SU-DHL-6 (cell line): Measurements from ENCODE around the gene RUNX1.

ENCODE experiments used
- H2AFZ ChIP-seq: fragments of 200-600 bp; sonication (generic); 2 replicates; pipeline ENCODE4 v1.6.1; 2014; ENCODE audit warnings: low read depth, mild to moderate bottlenecking, moderate library complexity, mixed read lengths, antibody characterized with exemption, low read length; ENCODE audit not compliant: severe bottlenecking
- H3F3A ChIP-seq: fragments of 200-600 bp; shearing (Covaris generic); 2 replicates; pipeline ENCODE4 v1.6.0; 2016; ENCODE audit warnings: antibody characterized with exemption, mild to moderate bottlenecking; ENCODE audit not compliant: insufficient read depth
- H3K27ac ChIP-seq: fragments of 200-600 bp; sonication (generic); 2 replicates; pipeline ENCODE4 v1.5.1; 2016; ENCODE audit warnings: low read depth, mild to moderate bottlenecking, low read length, moderate library complexity, mixed read lengths
- H3K27me3 ChIP-seq: fragments of 200-600 bp; sonication (generic), shearing (Covaris generic); 2 replicates; pipeline ENCODE4 v1.6.0; 2014; ENCODE audit warnings: mild to moderate bottlenecking, low read length
- H3K36me3 ChIP-seq: fragments of 200-600 bp; sonication (generic); 2 replicates; pipeline ENCODE4 v1.6.1; 2014; ENCODE audit warnings: mild to moderate bottlenecking, low read length, mixed read lengths
- H3K4me2 ChIP-seq: fragments of 300-600, 200-600 bp; shearing (Covaris generic), sonication (generic); 2 replicates; pipeline ENCODE4 v1.6.0; 2014; ENCODE audit warnings: low read length, low read depth, mild to moderate bottlenecking; ENCODE audit not compliant: poor library complexity, severe bottlenecking
- H3K4me3 ChIP-seq: fragments of 200-600 bp; sonication (generic); 2 replicates; pipeline ENCODE4 v1.5.1; 2014; ENCODE audit warnings: antibody characterized with exemption, low read length, mild to moderate bottlenecking, mixed read lengths; ENCODE audit not compliant: insufficient read depth, poor library complexity, severe bottlenecking
- H3K79me2 ChIP-seq: fragments of 200-600 bp; sonication (generic); 2 replicates; pipeline ENCODE4 v1.6.1; 2014; ENCODE audit warnings: mild to moderate bottlenecking, low read length, moderate library complexity; ENCODE audit not compliant: insufficient read depth
- H3K9ac ChIP-seq: fragments of 200-600 bp; sonication (generic); 2 replicates; pipeline ENCODE4 v1.7.0; 2014; ENCODE audit warnings: mild to moderate bottlenecking, low read length
- H3K9me2 ChIP-seq: fragments of 200-600 bp; sonication (generic); replicated peaks from 2 replicates; pipeline ENCODE4 v1.6.1; 2014; ENCODE audit warnings: low read length; ENCODE audit not compliant: insufficient read depth
- H3K9me3 ChIP-seq: fragments of 200-600 bp; sonication (generic); 2 replicates; pipeline ENCODE4 v1.6.1; 2014; ENCODE audit warnings: low read length, mixed read lengths; ENCODE audit not compliant: insufficient read depth
- H4K20me1 ChIP-seq: fragments of 200-600 bp; sonication (generic); 2 replicates; pipeline ENCODE4 v1.6.1; 2014; ENCODE audit warnings: low read depth, mild to moderate bottlenecking, antibody characterized with exemption, low read length, moderate library complexity, mixed read lengths
- EZH2phosphoT487 ChIP-seq: fragments of 200-600 bp; sonication (generic), shearing (Covaris generic); conservative IDR thresholded peaks from 2 replicates; pipeline ENCODE4 v1.6.1; 2018; ENCODE audit warnings: mild to moderate bottlenecking, antibody characterized with exemption, low read length, moderate library complexity, mixed read lengths
- TF ChIP-seq, protein P1 (sequence below): fragments of 200-600 bp; sonication (generic); IDR thresholded peaks from one replicate; pipeline ENCODE4 v1.5.1; 2017; ENCODE audit warnings: antibody characterized with exemption, mild to moderate bottlenecking, low read length, moderate library complexity; ENCODE audit not compliant: insufficient read depth, poor library complexity, severe bottlenecking

The RUNX1 gene

DNA sequence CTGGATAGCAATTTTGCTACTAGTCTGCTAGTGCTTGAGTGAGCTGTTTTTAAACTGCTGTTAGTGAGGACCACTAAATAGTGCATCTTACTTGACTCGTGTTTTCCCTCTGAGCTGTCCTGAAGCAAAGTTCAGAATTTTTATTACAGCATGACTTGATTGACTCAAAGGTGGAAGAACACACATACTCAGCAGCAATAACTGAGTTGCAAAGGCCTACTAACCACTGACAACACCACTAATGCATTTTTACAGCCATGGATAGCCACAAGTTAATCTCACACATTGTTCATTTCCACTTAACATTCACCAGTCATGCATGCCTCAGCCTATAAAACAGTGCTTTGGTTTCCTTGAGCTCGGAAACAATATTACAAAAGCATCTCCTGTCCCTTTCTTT, 148.7 kb downstream of the RUNX1 start:
- Histone ChIP-seq H3K79me2 (peaks cover 43% of the 10 kb centered on the region), H3F3A (no peaks in the 10 kb centered on the region), H3K9me3 (no peaks in the 10 kb centered on the region), H3K9me2 (no peaks in the 10 kb centered on the region), H3K9ac (no peak overlapping the region), H4K20me1 (peaks cover 6% of the 10 kb centered on the region; the same call in 1 of the 2 replicates), H3K4me2 (no peak overlapping the region), H3K36me3 (no peaks in the 10 kb centered on the region), H3K27me3 (no peaks in the 10 kb centered on the region), H3K4me3 (no peak overlapping the region), H2AFZ (no peak overlapping the region), H3K27ac (no peak overlapping the region)
- TF ChIP-seq, protein P1, sequence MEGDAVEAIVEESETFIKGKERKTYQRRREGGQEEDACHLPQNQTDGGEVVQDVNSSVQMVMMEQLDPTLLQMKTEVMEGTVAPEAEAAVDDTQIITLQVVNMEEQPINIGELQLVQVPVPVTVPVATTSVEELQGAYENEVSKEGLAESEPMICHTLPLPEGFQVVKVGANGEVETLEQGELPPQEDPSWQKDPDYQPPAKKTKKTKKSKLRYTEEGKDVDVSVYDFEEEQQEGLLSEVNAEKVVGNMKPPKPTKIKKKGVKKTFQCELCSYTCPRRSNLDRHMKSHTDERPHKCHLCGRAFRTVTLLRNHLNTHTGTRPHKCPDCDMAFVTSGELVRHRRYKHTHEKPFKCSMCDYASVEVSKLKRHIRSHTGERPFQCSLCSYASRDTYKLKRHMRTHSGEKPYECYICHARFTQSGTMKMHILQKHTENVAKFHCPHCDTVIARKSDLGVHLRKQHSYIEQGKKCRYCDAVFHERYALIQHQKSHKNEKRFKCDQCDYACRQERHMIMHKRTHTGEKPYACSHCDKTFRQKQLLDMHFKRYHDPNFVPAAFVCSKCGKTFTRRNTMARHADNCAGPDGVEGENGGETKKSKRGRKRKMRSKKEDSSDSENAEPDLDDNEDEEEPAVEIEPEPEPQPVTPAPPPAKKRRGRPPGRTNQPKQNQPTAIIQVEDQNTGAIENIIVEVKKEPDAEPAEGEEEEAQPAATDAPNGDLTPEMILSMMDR: no peak
- no peak for TF ChIP-seq EZH2phosphoT487

DNA sequence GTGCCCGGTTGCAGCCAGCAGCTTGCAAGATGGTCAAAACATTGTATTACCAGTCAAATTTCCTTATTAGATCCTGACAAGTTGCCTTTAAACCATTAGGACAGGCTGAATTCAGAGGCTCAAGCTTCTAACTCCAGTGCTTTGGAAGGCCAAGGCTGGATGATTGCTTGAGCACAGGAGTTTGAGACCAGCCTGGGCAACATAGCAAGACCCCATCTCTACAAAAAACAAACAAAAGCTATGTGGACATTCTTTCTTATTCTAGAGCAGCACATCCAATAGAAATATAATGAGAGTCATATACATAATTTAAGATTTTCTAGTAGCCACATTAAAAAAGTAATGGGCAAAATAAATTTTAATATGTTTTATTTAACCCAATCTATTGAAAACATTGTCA, 149.3 kb downstream of the RUNX1 start:
- Histone ChIP-seq H3K27me3 (no peaks in the 10 kb centered on the region), H3K79me2 (peaks cover 45% of the 10 kb centered on the region), H3K4me3 (no peak overlapping the region), H3K27ac (no peak overlapping the region), H3K9ac (no peak overlapping the region), H3F3A (no peaks in the 10 kb centered on the region), H3K36me3 (no peaks in the 10 kb centered on the region), H3K9me3 (no peaks in the 10 kb centered on the region), H3K4me2 (no peak overlapping the region), H4K20me1 (peaks cover 6% of the 10 kb centered on the region; the same call in 1 of the 2 replicates), H2AFZ (no peak overlapping the region), H3K9me2 (no peaks in the 10 kb centered on the region)
- TF ChIP-seq, protein P1: no peak
- no peak for TF ChIP-seq EZH2phosphoT487

GRCh38 chr21:34899302-34899701, 149.8 kb downstream of the RUNX1 start:
- no peak overlapping the region for H3K27ac ChIP-seq
- H3K4me3 ChIP-seq: no peak overlapping the region
- no peaks in the 10 kb centered on the region for H3K9me2 ChIP-seq
- H3K4me2 ChIP-seq: no peak overlapping the region
- H3K27me3 ChIP-seq: no peaks in the 10 kb centered on the region
- no peaks in the 10 kb centered on the region for H3K36me3 ChIP-seq
- H2AFZ ChIP-seq: no peak overlapping the region
- H3F3A ChIP-seq: no peaks in the 10 kb centered on the region
- peaks cover 6% of the 10 kb centered on the region; the same call in 1 of the 2 replicates for H4K20me1 ChIP-seq
- H3K79me2 ChIP-seq: peaks cover 45% of the 10 kb centered on the region
- no peak for TF ChIP-seq EZH2phosphoT487
- TF ChIP-seq, protein P1: no peak
- H3K9me3 ChIP-seq: no peaks in the 10 kb centered on the region
- H3K9ac ChIP-seq: no peak overlapping the region

- H3K9me2 ChIP-seq: no peaks in the 10 kb centered on the region
- H3K27ac ChIP-seq: no peak overlapping the region
- no peaks in the 10 kb centered on the region for H3K27me3 ChIP-seq
- no peak overlapping the region for H3K4me2 ChIP-seq
- TF ChIP-seq EZH2phosphoT487: no peak
- TF ChIP-seq, protein P1: no peak
- no peaks in the 10 kb centered on the region for H3K9me3 ChIP-seq
- peaks cover 40% of the 10 kb centered on the region for H3K79me2 ChIP-seq
- H2AFZ ChIP-seq: no peak overlapping the region
- no peak overlapping the region for H3K9ac ChIP-seq
- peaks cover 8% of the 10 kb centered on the region; the same call in 1 of the 2 replicates for H4K20me1 ChIP-seq
- no peaks in the 10 kb centered on the region for H3K36me3 ChIP-seq
- H3K4me3 ChIP-seq: no peak overlapping the region
- peaks cover 11% of the 10 kb centered on the region; the same call in 1 of the 2 replicates for H3F3A ChIP-seq
Measured at GRCh38 chr21:34897828-34898227, 151.3 kb downstream of the RUNX1 start.
